HCT116 (cell line): ENCODE data around the gene LSM4. TPM values are rescaled to one million over a fixed set of nuclear protein-coding genes. Genes with fewer than 3 reads are reported as not detected.

ENCODE experiments used
- ATAC-seq: fragments of 200-7000 bp; cut with Tn5 transposase; 2 replicates; pipeline ENCODE4 v1.9.1; 2020; ENCODE audit warnings: mild to moderate bottlenecking, moderate library complexity
- BruUV-seq: library from RNA; stranded (reverse); fragments of 400-500 nt; replicated peaks from 2 replicates; lab custom pipeline; 2021; lab: Mats Ljungman, UMichigan
- CTCF ChIA-PET: fragments of 300-600 bp; sonication (Branson Sonifier 250); formaldehyde crosslinking; loops from one replicate; lab custom pipeline; 2021; ENCODE audit warnings: antibody characterized with exemption; lab: Charles Lee
- POLR2A ChIA-PET: fragments of 300-600, 350-600 bp; sonication (Branson Sonifier 250); formaldehyde crosslinking; loops from one replicate; lab custom pipeline; 2021; ENCODE audit warnings: antibody characterized with exemption; lab: Charles Lee
- RAD21 ChIA-PET, 2 experiments: fragments of 300-600 bp; sonication (Branson Sonifier 250); formaldehyde crosslinking; loops; one replicate each; lab custom pipeline; 2023; ENCODE audit warnings: low total read pairs in 2 of 2; ENCODE audit not compliant: uncharacterized antibody in 2 of 2, unreplicated experiment in 2 of 2, low non-redundant PET in 1 of 2; lab: Charles Lee
- DNase-seq: peaks from one replicate; pipeline ENCODE4 v3.0.0-alpha.2; 2010; ENCODE audit warnings: low read depth, low spot score
- H2AFZ ChIP-seq: fragments of 200-600 bp; shearing (Covaris generic), sonication (generic); 2 replicates; pipeline ENCODE4 v1.6.1; 2017; ENCODE audit warnings: low read depth, mixed run types, mixed read lengths, antibody characterized with exemption, low read length; ENCODE audit not compliant: poor library complexity, severe bottlenecking
- H3K27ac ChIP-seq: 2 replicates; pipeline ENCODE4 v1.5.1; 2012; ENCODE audit warnings: low read depth, low read length
- H3K27me3 ChIP-seq: fragments of 200-600 bp; sonication (generic); 2 replicates; pipeline ENCODE4 v1.6.1; 2016; ENCODE audit warnings: mixed run types, low read length, mixed read lengths; ENCODE audit not compliant: insufficient read depth
- H3K36me3 ChIP-seq, 2 experiments: fragments of 200-500 bp in 1 of 2; fragments of 200-600 bp in 1 of 2; sonication (Bioruptor generic) in 1 of 2; sonication (generic) in 1 of 2; 2 replicates each; pipeline versions ENCODE4 v1.5.1 to v1.6.1; 2014 to 2016; ENCODE audit warnings: low read length in 2 of 2, inconsistent platforms in 1 of 2, mixed read lengths in 1 of 2, mixed run types in 1 of 2; ENCODE audit not compliant: insufficient read depth in 2 of 2, control insufficient read depth in 1 of 2
- H3K4me1 ChIP-seq, 2 experiments: fragments of 200-600 bp in 1 of 2; sonication (generic) in 1 of 2; 2 replicates each; pipeline versions ENCODE4 v1.5.1 to v1.6.1; 2012 to 2017; ENCODE audit warnings: low read length in 2 of 2, inconsistent platforms in 1 of 2, mild to moderate bottlenecking in 1 of 2, mixed read lengths in 1 of 2, mixed run types in 1 of 2, moderate library complexity in 1 of 2; ENCODE audit not compliant: insufficient read depth in 2 of 2, control insufficient read depth in 1 of 2
- H3K4me2 ChIP-seq: fragments of 200-600 bp; sonication (generic); 2 replicates; pipeline ENCODE4 v1.6.1; 2017; ENCODE audit warnings: mixed run types, low read length, mixed read lengths
- H3K4me3 ChIP-seq, 2 experiments: fragments of 200-600 bp in 1 of 2; sonication (generic) in 1 of 2; replicated peaks in 1 of 2; 2 replicates each; pipeline ENCODE4 v1.5.1; 2011 to 2016; ENCODE audit warnings: low read length in 2 of 2, control low read depth in 1 of 2, low read depth in 1 of 2, mild to moderate bottlenecking in 1 of 2, mixed read lengths in 1 of 2, mixed run types in 1 of 2
- H3K79me2 ChIP-seq: fragments of 200-600 bp; sonication (generic); 2 replicates; pipeline ENCODE4 v1.6.1; 2017; ENCODE audit warnings: mild to moderate bottlenecking, mixed run types, low read length, moderate library complexity, mixed read lengths; ENCODE audit not compliant: insufficient read depth
- H3K9ac ChIP-seq: fragments of 200-600 bp; sonication (generic); 2 replicates; pipeline ENCODE4 v1.6.1; 2016; ENCODE audit warnings: low read length, mixed read lengths
- H3K9me2 ChIP-seq: fragments of 200-600 bp; sonication (generic), shearing (Covaris generic); 2 replicates; pipeline ENCODE4 v1.6.1; 2017; ENCODE audit warnings: mixed run types, mild to moderate bottlenecking, moderate library complexity; ENCODE audit not compliant: insufficient read depth
- H3K9me3 ChIP-seq, 2 experiments: fragments of 200-500 bp in 1 of 2; fragments of 200-600 bp in 1 of 2; sonication (Bioruptor generic) in 1 of 2; sonication (generic) in 1 of 2; 2 replicates each; pipeline ENCODE4 v1.6.1; 2014 to 2017; ENCODE audit warnings: low read length in 2 of 2, mixed read lengths in 2 of 2, inconsistent platforms in 1 of 2, low read depth in 1 of 2, mild to moderate bottlenecking in 1 of 2, mixed run types in 1 of 2, moderate library complexity in 1 of 2; ENCODE audit not compliant: control insufficient read depth in 1 of 2, insufficient read depth in 1 of 2
- H4K20me1 ChIP-seq: fragments of 200-600 bp; sonication (generic), shearing (Covaris generic); 2 replicates; pipeline ENCODE4 v1.6.1; 2017; ENCODE audit warnings: mixed run types, mild to moderate bottlenecking, moderate library complexity; ENCODE audit not compliant: insufficient read depth
- CBX3 ChIP-seq: IDR thresholded peaks from 2 replicates; pipeline ENCODE4 v1.6.1; 2012; ENCODE audit warnings: low read depth
- CTCF ChIP-seq, 3 experiments: fragments of 200-600 bp in 1 of 3; sonication (generic) in 1 of 3; IDR thresholded peaks in 2 of 3; conservative IDR thresholded peaks in 1 of 3; 2 replicates each; pipeline ENCODE4 v1.5.1; 2012 to 2017; ENCODE audit warnings: low read depth in 2 of 3, low read length in 2 of 3, antibody characterized with exemption in 1 of 3, borderline replicate concordance in 1 of 3, control low read depth in 1 of 3, mild to moderate bottlenecking in 1 of 3, mixed read lengths in 1 of 3, mixed run types in 1 of 3, moderate library complexity in 1 of 3; ENCODE audit not compliant: insufficient read depth in 1 of 3
- EGR1 ChIP-seq: IDR thresholded peaks from 2 replicates; pipeline ENCODE4 v1.6.1; 2012; ENCODE audit warnings: low read depth
- ELF1 ChIP-seq: IDR thresholded peaks from 2 replicates; pipeline ENCODE4 v1.6.1; 2012; ENCODE audit warnings: low read depth, borderline replicate concordance
- EZH2 ChIP-seq: fragments of 200-600 bp; sonication (generic); IDR thresholded peaks from 2 replicates; pipeline ENCODE4 v1.6.1; 2017; ENCODE audit warnings: antibody characterized with exemption, mixed run types
- EZH2phosphoT487 ChIP-seq: fragments of 200-600 bp; IDR thresholded peaks from 2 replicates; pipeline ENCODE4 v1.6.1; 2018; ENCODE audit warnings: antibody characterized with exemption, borderline replicate concordance
- FOSL1 ChIP-seq: IDR thresholded peaks from 2 replicates; pipeline ENCODE4 v1.6.1; 2012; ENCODE audit warnings: low read depth
- JUND ChIP-seq: IDR thresholded peaks from 2 replicates; pipeline ENCODE4 v1.6.1; 2012
- POLR2AphosphoS5 ChIP-seq: IDR thresholded peaks from 2 replicates; pipeline ENCODE4 v1.6.1; 2011; ENCODE audit warnings: mild to moderate bottlenecking, low read depth, low read length, moderate library complexity
- RAD21 ChIP-seq: IDR thresholded peaks from 2 replicates; pipeline ENCODE4 v1.6.1; 2012; ENCODE audit warnings: low read depth, mild to moderate bottlenecking
- SIN3A ChIP-seq: IDR thresholded peaks from 2 replicates; pipeline ENCODE4 v1.6.1; 2012; ENCODE audit warnings: low read depth
- TCF7L2 ChIP-seq: IDR thresholded peaks from 2 replicates; pipeline ENCODE4 v1.7.0; 2011; ENCODE audit warnings: borderline replicate concordance, inconsistent platforms; ENCODE audit not compliant: insufficient read depth, insufficient read length; ENCODE audit errors: extremely low read depth
- YY1 ChIP-seq: IDR thresholded peaks from 2 replicates; pipeline ENCODE4 v1.6.1; 2011; ENCODE audit warnings: low read length, low read depth, moderate library complexity, mild to moderate bottlenecking; ENCODE audit not compliant: insufficient replicate concordance; ENCODE audit errors: extremely low read depth
- ZNF274 ChIP-seq: fragments of 200-500 bp; sonication (Bioruptor generic); IDR thresholded peaks from 2 replicates; pipeline ENCODE4 v1.6.1; 2014; ENCODE audit warnings: mild to moderate bottlenecking, low read depth, low read length, inconsistent platforms
- intact Hi-C: fragments of 100-400 bp; cut with micrococcal nuclease; formaldehyde crosslinking; loops from 2 replicates; pipeline ENCODE4 v1.10.0; 2022
- total RNA-seq: library from RNA; stranded (reverse); gene quantifications from one replicate; pipeline ENCODE4 v1.2.1, GENCODE V29; 2021; ENCODE audit not compliant: unreplicated experiment
- TF ChIP-seq, protein P1 (sequence below): IDR thresholded peaks from 2 replicates; pipeline ENCODE4 v1.6.1; 2012; ENCODE audit warnings: low read depth
- TF ChIP-seq, protein P2 (sequence below): IDR thresholded peaks from 2 replicates; pipeline ENCODE4 v1.6.1; 2012

LSM4 gene
- total RNA-seq, 1 experiment from 2014 or later: 400 TPM

GRCh38 chr19:18366021-18366435, 43.2 kb upstream of the LSM4 start:
- H2AFZ ChIP-seq: no peak overlapping the region
- CTCF ChIA-PET: interaction anchor here (1.2 kb wide), 1 partner anchor 37 kb away, joined by 3 read pairs; no protein-coding TSS in a partner anchor
- H3K4me3 ChIP-seq: no peak overlapping the region
- no peaks in the 10 kb centered on the region for H3K9me2 ChIP-seq
- peaks cover 51 to 66% of the 10 kb centered on the region in 2 experiments for H3K4me1 ChIP-seq
- DNase-seq: no peak
- no peaks in the 10 kb centered on the region for H3K36me3 ChIP-seq
- H3K27me3 ChIP-seq: no peaks in the 10 kb centered on the region
- no peak for ATAC-seq
- H3K9me3 ChIP-seq: no peaks in the 10 kb centered on the region
- peak overlapping the region; percentile 63 for H3K9ac ChIP-seq
- H3K4me2 ChIP-seq: peak overlapping the region; percentile 64
- intact Hi-C loops: no loop called here
- POLR2A ChIA-PET: interaction anchor here (1.0 to 9.1 kb wide), 6 partner anchors 8 to 85 kb away, joined by 3 to 58 read pairs (median 10); partner anchors contain the start of genes GDF15 and JUND
- TF ChIP-seq SIN3A: no peak
- TF ChIP-seq CTCF (IDR thresholded peaks at IDR 0.05 in 2 of 3, conservative IDR thresholded peaks at IDR 0.05 in 1 of 3; ENCODE audit: borderline replicate concordance in 1 of 3, insufficient read depth in 1 of 3, low read depth in 2 of 3, low read length in 2 of 3): no peak
- no peak for TF ChIP-seq ZNF274
- TF ChIP-seq, protein P1, sequence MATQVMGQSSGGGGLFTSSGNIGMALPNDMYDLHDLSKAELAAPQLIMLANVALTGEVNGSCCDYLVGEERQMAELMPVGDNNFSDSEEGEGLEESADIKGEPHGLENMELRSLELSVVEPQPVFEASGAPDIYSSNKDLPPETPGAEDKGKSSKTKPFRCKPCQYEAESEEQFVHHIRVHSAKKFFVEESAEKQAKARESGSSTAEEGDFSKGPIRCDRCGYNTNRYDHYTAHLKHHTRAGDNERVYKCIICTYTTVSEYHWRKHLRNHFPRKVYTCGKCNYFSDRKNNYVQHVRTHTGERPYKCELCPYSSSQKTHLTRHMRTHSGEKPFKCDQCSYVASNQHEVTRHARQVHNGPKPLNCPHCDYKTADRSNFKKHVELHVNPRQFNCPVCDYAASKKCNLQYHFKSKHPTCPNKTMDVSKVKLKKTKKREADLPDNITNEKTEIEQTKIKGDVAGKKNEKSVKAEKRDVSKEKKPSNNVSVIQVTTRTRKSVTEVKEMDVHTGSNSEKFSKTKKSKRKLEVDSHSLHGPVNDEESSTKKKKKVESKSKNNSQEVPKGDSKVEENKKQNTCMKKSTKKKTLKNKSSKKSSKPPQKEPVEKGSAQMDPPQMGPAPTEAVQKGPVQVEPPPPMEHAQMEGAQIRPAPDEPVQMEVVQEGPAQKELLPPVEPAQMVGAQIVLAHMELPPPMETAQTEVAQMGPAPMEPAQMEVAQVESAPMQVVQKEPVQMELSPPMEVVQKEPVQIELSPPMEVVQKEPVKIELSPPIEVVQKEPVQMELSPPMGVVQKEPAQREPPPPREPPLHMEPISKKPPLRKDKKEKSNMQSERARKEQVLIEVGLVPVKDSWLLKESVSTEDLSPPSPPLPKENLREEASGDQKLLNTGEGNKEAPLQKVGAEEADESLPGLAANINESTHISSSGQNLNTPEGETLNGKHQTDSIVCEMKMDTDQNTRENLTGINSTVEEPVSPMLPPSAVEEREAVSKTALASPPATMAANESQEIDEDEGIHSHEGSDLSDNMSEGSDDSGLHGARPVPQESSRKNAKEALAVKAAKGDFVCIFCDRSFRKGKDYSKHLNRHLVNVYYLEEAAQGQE: no peak
- no peak for TF ChIP-seq YY1
- no peak for TF ChIP-seq RAD21
- TF ChIP-seq JUND: no peak
- TF ChIP-seq, protein P2, sequence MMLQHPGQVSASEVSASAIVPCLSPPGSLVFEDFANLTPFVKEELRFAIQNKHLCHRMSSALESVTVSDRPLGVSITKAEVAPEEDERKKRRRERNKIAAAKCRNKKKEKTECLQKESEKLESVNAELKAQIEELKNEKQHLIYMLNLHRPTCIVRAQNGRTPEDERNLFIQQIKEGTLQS: no peak
- no peak for TF ChIP-seq CBX3
- TF ChIP-seq EGR1: no peak
- no peak for TF ChIP-seq TCF7L2
- TF ChIP-seq EZH2: no peak
- no peak for TF ChIP-seq FOSL1
- no peak for TF ChIP-seq EZH2phosphoT487
- no peak for TF ChIP-seq ELF1
- no peak for TF ChIP-seq POLR2AphosphoS5
- no TSS peak for BruUV-seq
- RAD21 ChIA-PET: no interaction called here
- no peaks in the 10 kb centered on the region for H4K20me1 ChIP-seq
- peak overlapping the region; percentile 99 for H3K27ac ChIP-seq
- H3K79me2 ChIP-seq: no peaks in the 10 kb centered on the region
